Activated naive CD4-positive, alpha-beta T cell treated with Interleukin-2 at 50 U/mL for 16 hours (primary cell): Measurements from ENCODE around the gene TMEM14B.
"Not testable (repeated sequence)": the region's sequence is repeated elsewhere in the genome, so short reads cannot be mapped to it uniquely, and the experiment has no call there.

ENCODE experiments used
- DNase-seq: peaks from one replicate; pipeline ENCODE4 v3.0.0-alpha.2; 2020

TMEM14B gene

DNA sequence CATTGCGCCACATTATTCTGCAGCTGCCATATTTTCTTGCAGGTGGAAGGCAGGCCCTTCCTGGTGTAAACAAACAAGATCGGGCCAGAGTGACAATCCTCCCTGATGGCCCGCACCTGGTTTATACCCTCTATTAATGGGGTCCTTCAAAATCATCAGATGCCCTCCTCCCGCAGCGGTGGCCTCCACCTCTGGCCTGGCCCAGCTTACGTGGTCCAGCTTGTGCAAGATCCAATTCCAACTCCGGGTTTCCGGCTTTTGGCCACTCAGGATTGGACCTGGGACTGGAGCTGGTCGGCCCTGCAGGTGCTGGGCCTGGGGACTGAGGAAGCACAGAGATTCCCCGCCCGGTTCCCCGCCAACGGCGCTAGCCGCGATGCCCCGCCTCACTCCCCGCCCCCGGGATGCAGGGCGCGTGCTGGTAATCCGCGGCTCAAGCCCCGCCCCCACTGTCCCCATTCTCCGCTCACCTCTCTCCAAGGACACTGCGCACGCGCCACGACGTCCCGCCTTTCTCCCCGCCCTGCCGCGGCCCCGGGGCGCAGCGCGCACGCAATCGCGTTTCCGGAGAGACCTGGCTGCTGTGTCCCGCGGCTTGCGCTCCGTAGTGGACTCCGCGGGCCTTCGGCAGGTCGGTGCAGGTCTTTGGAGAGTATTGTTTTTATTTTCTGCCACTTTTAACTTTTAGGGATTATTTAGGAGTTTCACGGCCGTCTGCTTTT lies at the start of gene TMEM14B:
TMEM14B (plus strand) TSS at position 555 of the 722 bp plus-strand sequence. CDS start 1,441 bp downstream, outside the sequence.
- peak; percentile 100 for DNase-seq

DNA sequence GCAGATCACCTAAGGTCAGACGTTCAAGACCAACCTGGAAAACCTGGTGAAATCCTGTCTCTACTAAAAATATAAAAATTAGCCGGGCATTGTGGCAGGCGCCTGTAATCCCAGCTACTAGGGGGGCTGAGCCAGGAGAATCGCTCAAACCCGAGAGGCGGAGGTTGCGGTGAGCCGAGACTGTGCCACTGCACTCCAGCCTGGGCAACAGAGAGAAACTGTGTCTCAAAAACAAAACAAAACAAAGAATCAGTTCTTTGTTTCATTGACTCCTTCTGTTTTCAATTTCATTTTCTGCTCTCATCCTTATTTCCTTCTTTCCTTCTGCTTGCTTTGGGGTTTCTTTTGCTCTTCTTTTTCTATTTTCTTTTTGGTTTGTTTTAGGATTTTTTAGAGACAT lies 33.6 kb upstream of the TMEM14B start:
- no peak for DNase-seq

DNA sequence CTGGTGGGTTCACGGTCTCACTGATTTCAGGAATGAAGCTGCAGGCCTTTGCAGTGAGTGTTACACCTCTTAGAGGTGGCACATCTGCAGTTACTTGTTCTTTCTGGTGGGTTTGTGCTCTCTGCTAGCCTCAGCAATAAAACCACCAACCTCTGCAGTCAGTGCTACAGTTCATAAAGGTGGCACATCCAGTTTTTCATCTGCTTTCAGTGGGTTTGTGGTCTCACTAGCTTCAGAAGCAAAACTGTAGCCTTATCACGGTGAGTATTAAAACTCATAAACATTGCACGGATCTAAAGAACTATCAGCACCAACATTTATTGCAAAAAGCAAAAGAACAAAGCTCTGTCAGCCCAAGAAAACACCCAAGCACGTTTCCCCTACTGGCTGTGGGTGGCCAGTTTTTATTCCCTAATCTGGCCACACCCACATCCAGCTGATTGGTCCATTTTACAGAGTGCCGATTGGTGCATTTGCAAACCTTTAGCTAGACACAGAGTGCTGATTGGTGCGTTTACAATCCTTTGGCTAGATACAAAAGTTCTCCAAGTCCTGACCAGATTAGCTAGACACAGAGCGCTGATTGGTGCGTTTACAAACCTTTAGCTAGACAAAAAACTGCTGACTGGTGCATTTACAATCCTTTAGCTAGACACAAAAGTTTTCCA lies 28.2 kb upstream of the TMEM14B start:
- DNase-seq = peak; percentile 34

- DNase-seq = no peak
These were observed 27.7 kb upstream of the TMEM14B start for GRCh38 chr6:10719964-10720264.

- peak; percentile 62 for DNase-seq
These were observed 27.2 kb upstream of the TMEM14B start for GRCh38 chr6:10720265-10720959.

DNA sequence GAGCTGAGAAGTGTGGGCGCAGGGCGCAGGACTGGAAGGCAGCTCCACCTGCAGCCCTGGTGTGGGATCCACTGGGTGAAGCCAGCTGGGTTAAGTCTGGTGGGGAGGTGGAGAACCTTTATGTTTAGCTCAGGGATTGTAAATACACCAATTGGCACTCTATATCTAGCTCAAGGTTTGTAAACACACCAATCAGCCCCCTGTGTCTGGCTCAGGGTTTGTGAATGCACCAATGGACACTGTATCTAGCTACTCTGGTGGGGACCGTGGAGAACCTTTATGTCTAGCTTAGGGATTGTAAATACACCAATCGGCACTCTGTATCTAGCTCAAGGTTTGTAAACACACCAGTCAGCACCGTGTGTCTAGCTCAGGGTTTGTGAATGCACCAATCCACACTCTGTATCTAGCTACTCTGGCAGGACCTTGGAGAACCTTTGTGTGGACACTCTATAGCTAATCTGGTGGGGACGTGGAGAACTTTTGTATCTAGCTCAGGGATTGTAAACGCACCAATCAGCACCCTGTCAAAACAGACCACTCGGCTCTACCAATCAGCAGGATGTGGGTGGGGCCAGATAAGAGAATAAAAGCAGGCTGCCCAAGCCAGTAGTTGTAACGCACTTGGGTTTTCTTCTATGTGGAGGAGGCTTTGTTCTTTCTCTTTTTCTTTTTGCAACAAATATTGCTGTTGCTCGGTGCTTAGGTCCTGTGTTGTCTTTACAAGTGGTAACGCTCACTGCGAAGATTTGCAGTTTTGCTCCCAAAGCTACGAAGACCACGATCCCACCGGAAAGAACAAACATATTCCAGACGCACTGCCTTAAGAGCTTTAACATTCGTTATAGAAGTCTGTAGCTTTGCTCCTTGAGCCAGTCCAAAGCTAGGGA lies 26.4 kb upstream of the TMEM14B start:
- not testable (repeated sequence) for DNase-seq

GRCh38 chr6:10721850-10722569 lies 25.6 kb upstream of the TMEM14B start:
- DNase-seq = no peak

GRCh38 chr6:10722570-10722819 lies 25.1 kb upstream of the TMEM14B start:
- no peak for DNase-seq

- DNase-seq = peak; percentile 87
These were observed 24.6 kb upstream of the TMEM14B start, which contains the start of gene TMEM14C for GRCh38 chr6:10722820-10723566. Gene TMEM14C (plus strand): TSS chr6:10723070. CDS start chr6:10724614, 1,544 bp downstream.

DNA sequence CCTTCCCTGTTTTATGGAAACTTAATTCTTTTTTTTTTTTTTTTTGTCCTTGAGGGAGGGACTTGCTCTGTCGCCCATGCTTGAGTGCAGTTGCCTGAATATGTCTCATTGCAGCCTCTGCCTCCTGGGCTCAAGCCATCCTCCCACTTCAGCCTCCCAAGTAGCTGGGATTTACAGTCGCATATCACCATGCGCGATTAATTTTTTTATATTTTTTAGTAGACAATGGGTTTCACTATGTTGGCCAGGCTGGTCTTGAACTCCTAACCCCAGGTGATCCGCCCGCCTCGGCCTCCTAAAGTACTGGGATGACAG lies 24.1 kb upstream of the TMEM14B start:
- DNase-seq = no peak

DNA sequence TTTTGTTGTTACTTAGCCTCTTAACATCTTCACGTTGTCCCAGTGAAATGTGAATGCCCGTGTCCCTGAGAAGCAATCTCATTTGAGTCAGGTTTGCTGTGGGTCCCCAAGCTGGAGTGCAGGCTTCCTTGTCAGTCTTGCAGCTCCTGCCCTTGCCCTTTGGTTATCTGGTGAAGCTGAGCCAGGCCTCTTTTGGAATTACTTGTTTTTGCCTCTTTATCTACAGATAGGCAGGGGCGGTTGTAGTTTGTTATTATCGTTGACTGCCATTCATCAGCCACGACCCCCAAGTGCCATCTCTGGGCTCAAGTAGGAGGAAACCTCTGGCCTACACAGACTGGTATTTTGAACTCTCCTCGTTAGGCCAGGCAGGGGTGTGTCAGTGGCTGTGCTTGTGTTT lies 22.6 kb upstream of the TMEM14B start:
- DNase-seq = no peak

- DNase-seq = no peak
These were observed 21.9 kb upstream of the TMEM14B start for GRCh38 chr6:10725716-10726115.

- DNase-seq = no peak
These were observed 17.4 kb upstream of the TMEM14B start for GRCh38 chr6:10730254-10730653.

DNA sequence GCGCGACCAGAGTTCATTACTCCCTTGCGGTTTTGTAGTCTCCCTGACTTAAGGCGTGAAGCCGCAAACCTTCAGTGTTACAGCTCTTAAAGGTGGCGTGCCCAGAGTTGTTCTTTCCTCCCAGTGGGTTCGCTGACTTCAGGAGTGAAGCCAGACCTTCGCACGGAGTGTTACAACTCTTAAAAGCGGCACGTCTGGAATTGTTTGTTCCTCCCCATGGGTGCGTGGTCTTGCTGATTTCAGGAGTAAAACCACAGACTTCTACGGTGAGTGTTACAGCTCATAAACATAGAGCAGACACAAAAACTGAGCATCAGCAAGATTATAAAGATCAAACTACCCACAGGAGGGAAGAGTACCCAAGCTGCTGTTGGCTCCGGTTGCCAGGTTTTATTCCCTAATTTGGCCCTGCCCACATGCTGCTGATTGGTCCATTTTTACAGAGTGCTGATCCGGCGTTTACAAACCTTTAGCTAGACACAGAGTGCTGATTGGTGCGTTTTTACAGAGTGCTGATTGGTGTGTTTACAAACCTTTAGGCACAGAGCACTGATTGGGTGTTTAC lies 14.4 kb upstream of the TMEM14B start:
- DNase-seq = no peak

DNA sequence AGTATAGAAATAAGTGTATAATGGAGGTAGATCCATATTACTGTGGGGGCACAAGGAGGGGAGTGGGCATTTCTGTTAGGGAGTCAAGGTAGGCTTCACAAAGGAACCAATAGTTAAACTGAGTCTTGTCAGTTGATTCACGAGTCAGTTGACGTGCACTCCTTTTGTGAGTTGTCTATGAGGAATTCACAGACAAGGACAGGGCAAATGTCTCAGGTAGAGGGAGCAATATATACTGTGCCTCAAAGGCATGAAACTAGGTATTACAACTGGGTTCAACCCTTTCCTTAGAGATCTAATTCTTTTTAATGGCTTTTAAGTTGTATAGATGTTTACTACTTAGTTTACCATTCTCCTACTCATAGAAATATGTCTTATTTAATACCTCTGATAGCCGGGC lies 13.7 kb upstream of the TMEM14B start:
- DNase-seq = no peak

- DNase-seq = no peak
These were observed 10.9 kb upstream of the TMEM14B start for GRCh38 chr6:10736731-10737130.

- DNase-seq = no peak
These were observed 7.5 kb upstream of the TMEM14B start for GRCh38 chr6:10740061-10740460.

DNA sequence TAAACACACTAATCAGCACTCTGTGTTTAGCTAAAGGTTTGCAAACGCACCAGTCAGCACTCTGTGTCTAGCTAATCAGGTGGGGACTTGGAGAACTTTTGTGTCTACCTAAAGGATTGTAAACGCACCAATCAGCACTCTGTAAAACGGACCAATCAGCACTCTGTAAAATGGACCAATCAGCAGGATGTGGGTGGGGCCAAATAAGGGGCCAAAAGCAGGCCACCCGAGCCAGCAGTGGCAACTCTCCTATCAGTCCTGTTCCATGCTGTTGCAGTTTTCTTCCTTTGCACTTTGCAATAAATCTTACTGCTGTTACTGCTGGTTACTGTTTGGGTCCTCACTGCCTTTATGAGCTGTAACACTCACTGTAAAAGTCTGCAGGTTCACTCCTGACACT lies 6.0 kb upstream of the TMEM14B start:
- DNase-seq = not testable (repeated sequence)

DNA sequence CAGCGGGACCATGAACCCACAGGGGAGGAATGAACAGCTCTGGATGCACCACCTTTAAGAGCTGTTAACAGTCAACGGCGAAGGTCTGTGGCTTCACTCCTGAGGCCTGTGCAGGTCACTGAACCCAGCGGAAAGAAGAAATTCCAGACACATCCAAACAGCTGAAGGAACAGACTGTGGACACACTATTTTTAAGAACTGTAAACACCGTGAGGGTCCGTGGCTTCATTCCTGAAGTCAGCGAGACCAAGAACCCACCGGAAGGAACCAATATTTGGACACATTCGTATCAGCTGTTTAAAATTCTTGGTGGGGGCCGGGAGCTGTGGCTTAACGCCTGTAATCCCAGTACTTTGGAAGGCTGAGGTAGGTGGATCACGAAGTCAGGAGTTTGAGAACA lies 5.4 kb upstream of the TMEM14B start:
- no peak for DNase-seq

- DNase-seq = no peak
These were observed 4.1 kb upstream of the TMEM14B start for GRCh38 chr6:10743515-10743914.

DNA sequence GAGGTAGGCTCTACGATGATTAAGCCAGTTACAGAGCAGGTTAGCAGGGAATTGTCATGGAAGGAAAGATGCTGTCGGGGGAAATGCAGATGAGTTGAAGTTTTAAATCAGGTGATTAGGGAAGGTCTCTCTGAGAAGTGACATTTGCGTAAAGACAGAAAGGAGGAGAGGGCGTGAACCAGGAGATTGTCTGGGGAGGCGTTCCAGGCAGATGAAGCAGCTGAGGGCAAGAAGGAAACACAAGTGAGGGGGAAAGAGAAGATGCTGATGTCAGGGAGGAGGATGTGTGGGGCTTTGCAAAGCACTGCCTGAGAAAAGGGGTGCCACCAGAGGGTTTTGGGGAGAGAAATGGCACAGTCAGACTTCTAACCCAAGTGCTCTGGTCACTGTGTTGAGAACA lies 2.5 kb upstream of the TMEM14B start:
- no peak for DNase-seq

GRCh38 chr6:10746915-10747250 lies 722 bp upstream of the TMEM14B start:
- DNase-seq = no peak
